SK-N-SH (cell line): ENCODE data around the gene HOXA5. TPM values are rescaled to one million over a fixed set of nuclear protein-coding genes. Genes with fewer than 3 reads are reported as not detected.

Experiments used
- CTCF ChIP-seq: fragments of 200-600 bp; sonication (generic); IDR thresholded peaks from 2 replicates; pipeline ENCODE4 v1.6.1; 2017; ENCODE audit warnings: antibody characterized with exemption, mild to moderate bottlenecking, moderate library complexity
- EZH2phosphoT487 ChIP-seq: fragments of 200-600 bp; sonication (generic); IDR thresholded peaks from 2 replicates; pipeline ENCODE4 v1.6.1; 2017; ENCODE audit warnings: low read depth, mixed run types, mild to moderate bottlenecking, antibody characterized with exemption, moderate library complexity, borderline replicate concordance
- FOXJ3 ChIP-seq: sonication (generic); formaldehyde crosslinking; IDR thresholded peaks from 2 replicates; pipeline ENCODE4 v1.5.1; 2020; ENCODE audit warnings: mild to moderate bottlenecking, missing genetic modification reagents
- GABPA ChIP-seq: IDR thresholded peaks from 2 replicates; pipeline ENCODE4 v1.4.0; 2012; ENCODE audit warnings: low read depth, mild to moderate bottlenecking
- GATA2 ChIP-seq: sonication (generic); formaldehyde crosslinking; IDR thresholded peaks from 2 replicates; pipeline ENCODE4 v1.5.0; 2020; ENCODE audit warnings: mild to moderate bottlenecking, missing genetic modification reagents
- IRF3 ChIP-seq: fragments of 150-350 bp; IDR thresholded peaks from 2 replicates; pipeline ENCODE4 v1.6.1; 2016; ENCODE audit warnings: mild to moderate bottlenecking, low read depth, low read length
- MAX ChIP-seq: IDR thresholded peaks from 2 replicates; pipeline ENCODE4 v1.4.0; 2012; ENCODE audit warnings: low read depth
- MEF2A ChIP-seq: IDR thresholded peaks from 2 replicates; pipeline ENCODE4 v1.4.0; 2012; ENCODE audit warnings: low read depth, borderline replicate concordance
- MXI1 ChIP-seq: IDR thresholded peaks from 2 replicates; pipeline ENCODE4 v1.6.1; 2012; ENCODE audit warnings: mild to moderate bottlenecking, low read depth, low read length, improper control_type of control experiment
- RAD21 ChIP-seq: IDR thresholded peaks from 2 replicates; pipeline ENCODE4 v1.6.1; 2012; ENCODE audit warnings: mild to moderate bottlenecking, low read length
- REST ChIP-seq: IDR thresholded peaks from 2 replicates; pipeline ENCODE4 v1.6.1; 2012; ENCODE audit warnings: mild to moderate bottlenecking, low read depth, low read length, moderate library complexity
- RFX5 ChIP-seq: IDR thresholded peaks from 2 replicates; pipeline ENCODE4 v1.6.1; 2012; ENCODE audit warnings: mild to moderate bottlenecking, improper control_type of control experiment, low read length
- RXRA ChIP-seq: IDR thresholded peaks from 2 replicates; pipeline ENCODE4 v1.4.0; 2012; ENCODE audit warnings: low read depth, mild to moderate bottlenecking, borderline replicate concordance
- TCF12 ChIP-seq: IDR thresholded peaks from 2 replicates; pipeline ENCODE4 v1.4.0; 2012
- TEAD4 ChIP-seq: IDR thresholded peaks from 2 replicates; pipeline ENCODE4 v1.4.0; 2012; ENCODE audit warnings: mild to moderate bottlenecking, borderline replicate concordance; ENCODE audit not compliant: insufficient read depth
- polyA plus RNA-seq, 3 experiments: library from polyadenylated mRNA; depleted of rRNA; stranded (reverse); fragments of >200 nt; gene quantifications; 2 replicates each; pipeline ENCODE4 v1.2.3, GENCODE V29; 2012

Gene HOXA5
- polyA plus RNA-seq, 1 of the 3 experiments (the other 2 are of a cell fraction) = not detected

- no peak; the same call in 1 of the 2 replicates for TF ChIP-seq IRF3
- TF ChIP-seq FOXJ3 (CRISPR knock-in tag) = no peak
- TF ChIP-seq RFX5 = no peak
- no peak; the same call in 1 of the 2 replicates for TF ChIP-seq MXI1
- no peak for TF ChIP-seq GABPA
- TF ChIP-seq CTCF = peak; percentile 99
- no peak for TF ChIP-seq TCF12
- TF ChIP-seq TEAD4 = peak; percentile 87
- TF ChIP-seq RXRA = no peak
- no peak for TF ChIP-seq EZH2phosphoT487
- peak; percentile 94 for TF ChIP-seq RAD21
- no peak for TF ChIP-seq GATA2
- TF ChIP-seq MEF2A = no peak
- TF ChIP-seq REST = no peak
- 0 out of 2 replicates have a peak, but pooled peaks have one; percentile 28 for TF ChIP-seq MAX
Measured at GRCh38 chr7:27160546-27161213, 17.2 kb upstream of the HOXA5 start (continued).
